ENCODE measurements around the gene NTHL1.

The NTHL1 gene

GRCh38 chr16:2008009-2008526 is 39.6 kb downstream of the NTHL1 start:
- DNase-seq (ENCODE audit: low spot score), result no peak

DNA sequence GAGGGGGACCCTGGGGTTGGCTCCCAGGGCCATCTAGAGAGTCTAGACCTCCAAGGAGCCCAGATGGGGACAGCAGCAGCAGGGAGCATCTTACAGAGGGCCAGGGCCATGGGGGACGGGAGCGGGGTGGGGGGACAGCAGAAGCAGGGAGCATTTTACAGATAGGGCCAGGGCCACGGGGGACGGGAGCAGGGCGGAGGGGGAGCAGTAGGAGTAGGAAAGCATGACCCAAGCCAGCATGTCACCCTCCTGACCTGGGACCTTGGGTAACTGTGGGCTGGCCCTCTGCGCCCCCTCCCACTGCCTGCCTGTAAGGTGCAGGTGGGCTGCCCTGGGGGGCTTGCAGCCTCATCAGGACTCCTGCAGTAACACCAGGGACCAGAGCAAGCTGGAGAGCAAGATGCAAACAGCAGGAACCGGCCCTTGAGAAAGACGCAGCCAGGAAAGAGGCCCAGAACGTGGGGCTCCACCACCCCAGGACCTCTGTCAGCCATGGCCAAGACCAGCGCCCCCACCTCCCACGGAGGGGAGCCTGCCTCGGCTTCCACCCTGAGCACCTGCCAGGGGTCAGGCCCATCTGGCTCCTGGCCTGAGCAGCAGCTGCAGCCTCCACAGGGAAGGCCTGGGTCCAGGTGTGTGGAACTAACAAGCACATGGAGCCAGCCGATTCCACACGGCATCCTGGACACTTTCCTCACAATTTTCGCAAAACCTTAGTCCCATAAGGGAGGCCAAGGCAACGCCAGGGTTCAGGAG is 40.4 kb downstream of the NTHL1 start:
- DNase-seq (ENCODE audit: low spot score), result no peak

GRCh38 chr16:2006317-2006716 is 41.3 kb downstream of the NTHL1 start:
- DNase-seq (ENCODE audit: low spot score), result no peak

- no peak for DNase-seq (ENCODE audit: low spot score)
Measured at GRCh38 chr16:2005646-2006045, 42.0 kb downstream of the NTHL1 start.

- no peak for DNase-seq (ENCODE audit: low spot score)
Measured at GRCh38 chr16:2004795-2005517, 42.7 kb downstream of the NTHL1 start.

DNA sequence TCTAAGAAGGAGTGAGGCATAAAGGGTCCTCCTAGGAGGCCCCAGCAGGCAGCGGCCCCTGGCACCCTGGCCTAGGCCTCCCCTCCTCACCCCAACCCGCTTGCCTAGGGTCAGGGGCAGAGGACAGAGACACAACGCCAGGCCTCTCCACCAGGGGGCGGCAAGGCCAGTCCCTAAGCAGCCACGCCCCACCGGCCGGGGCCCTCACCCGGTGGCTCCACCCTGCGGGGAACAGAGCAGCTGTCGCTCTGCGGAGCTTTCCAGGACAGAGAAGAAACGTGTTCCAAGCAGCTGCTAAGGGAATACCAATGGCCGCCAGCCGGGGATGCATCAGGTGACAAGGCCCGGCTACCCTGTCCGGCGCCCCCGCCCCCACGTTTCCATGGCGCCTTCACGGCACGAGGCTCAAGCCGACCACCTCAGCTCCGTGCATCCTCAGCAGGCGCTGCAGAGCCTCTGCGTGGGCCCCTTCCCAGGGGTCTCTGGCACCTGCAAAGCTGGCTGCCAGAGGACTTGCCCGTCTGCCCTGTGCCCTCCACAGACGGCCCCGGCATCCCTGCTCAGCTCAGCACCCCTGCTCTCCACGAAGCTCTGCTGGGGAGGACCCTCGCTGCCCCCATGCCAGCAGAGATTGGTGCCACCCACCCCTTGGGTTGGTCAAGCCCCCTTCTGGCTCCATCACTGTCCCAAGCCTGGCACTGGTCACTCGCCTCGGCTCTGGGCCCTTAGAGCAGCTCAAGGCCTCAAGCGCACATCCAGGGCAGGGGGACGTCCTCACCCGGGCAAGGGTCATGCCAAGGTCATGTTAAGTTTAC is 43.6 kb downstream of the NTHL1 start:
- DNase-seq (ENCODE audit: low spot score), result peak; percentile 90

DNA sequence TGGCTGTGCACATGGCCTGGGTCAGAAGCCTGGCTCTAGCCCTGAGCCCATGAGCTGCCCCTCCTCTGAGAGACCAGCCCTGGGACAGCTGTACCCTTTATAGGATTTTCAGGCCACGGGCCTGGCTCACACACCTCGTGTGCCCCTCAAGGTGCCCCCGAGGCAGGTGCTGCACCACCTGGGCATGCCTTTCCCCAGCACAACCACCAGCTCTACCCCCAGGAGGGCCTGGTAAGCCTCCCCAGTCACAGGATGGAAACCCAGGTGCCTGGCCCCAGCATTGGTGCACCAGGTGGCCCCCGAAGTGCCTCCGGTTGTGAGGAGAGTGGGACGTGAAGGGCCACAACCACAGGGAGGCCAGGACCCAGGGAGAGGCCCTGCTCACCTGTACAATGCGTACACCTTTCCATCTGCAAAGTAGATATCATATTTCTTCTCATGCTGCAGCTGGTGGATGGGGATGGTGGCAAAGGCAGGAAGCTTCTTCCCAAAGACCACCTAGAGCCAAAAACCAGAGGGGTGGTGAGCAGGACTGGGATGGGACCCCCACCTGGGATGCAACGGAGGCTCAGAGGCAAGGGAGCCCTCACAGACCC is 44.3 kb downstream of the NTHL1 start:
- no peak for DNase-seq (ENCODE audit: low spot score)

DNA sequence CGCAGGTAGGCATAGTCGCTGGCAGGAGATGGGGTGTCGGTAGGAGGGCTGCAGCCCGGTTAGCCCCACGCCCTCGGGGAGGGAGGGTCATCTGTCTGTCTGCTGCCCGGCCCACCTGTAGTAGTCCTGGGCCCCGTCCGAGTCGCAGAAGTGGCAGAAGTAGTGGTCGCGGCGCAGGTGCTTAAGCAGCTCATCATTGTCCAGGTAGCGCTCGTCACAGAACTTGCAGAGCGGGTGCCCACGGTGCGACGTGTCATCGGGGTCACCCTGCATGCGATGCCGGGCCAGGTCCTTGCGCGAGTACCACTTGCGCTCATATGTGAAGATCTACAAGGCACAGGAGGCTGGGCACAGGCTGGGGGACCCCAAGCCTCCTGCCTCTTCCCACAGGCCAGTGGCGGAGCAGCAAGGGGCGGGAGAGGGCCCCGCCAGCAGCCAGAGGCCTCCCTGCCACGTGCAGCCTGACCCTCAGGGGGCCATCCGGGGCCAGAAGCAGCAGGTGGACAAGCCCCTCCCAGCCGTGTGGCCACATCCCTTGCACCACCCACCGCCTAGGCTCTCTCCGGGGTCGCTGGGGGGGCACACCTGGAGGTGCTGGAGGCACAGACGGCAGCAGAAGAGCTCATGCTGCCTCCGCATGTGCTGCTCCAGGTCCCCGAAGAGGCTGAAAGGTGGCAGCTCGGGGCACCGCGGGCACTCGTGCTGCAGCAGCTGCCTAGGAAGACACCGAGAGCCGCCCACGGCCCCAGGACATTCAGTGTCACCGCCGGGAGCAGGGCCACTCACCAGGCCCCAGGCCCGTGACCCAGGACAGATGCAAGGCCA is 45.0 kb downstream of the NTHL1 start:
- no peak for DNase-seq (ENCODE audit: low spot score)

- DNase-seq (ENCODE audit: low spot score), result no peak
Measured at GRCh38 chr16:2001456-2002355, 45.9 kb downstream of the NTHL1 start.

- DNase-seq (ENCODE audit: low spot score), result no peak
Measured at GRCh38 chr16:2001035-2001434, 46.6 kb downstream of the NTHL1 start.

- no peak for DNase-seq (ENCODE audit: low spot score)
Measured at GRCh38 chr16:1999866-2000514, 47.6 kb downstream of the NTHL1 start.

GRCh38 chr16:1998852-1999801 is 48.5 kb downstream of the NTHL1 start:
- DNase-seq (ENCODE audit: low spot score), result no peak

- DNase-seq (ENCODE audit: low spot score), result no peak
Measured at GRCh38 chr16:1998360-1998835, 49.2 kb downstream of the NTHL1 start.

DNA sequence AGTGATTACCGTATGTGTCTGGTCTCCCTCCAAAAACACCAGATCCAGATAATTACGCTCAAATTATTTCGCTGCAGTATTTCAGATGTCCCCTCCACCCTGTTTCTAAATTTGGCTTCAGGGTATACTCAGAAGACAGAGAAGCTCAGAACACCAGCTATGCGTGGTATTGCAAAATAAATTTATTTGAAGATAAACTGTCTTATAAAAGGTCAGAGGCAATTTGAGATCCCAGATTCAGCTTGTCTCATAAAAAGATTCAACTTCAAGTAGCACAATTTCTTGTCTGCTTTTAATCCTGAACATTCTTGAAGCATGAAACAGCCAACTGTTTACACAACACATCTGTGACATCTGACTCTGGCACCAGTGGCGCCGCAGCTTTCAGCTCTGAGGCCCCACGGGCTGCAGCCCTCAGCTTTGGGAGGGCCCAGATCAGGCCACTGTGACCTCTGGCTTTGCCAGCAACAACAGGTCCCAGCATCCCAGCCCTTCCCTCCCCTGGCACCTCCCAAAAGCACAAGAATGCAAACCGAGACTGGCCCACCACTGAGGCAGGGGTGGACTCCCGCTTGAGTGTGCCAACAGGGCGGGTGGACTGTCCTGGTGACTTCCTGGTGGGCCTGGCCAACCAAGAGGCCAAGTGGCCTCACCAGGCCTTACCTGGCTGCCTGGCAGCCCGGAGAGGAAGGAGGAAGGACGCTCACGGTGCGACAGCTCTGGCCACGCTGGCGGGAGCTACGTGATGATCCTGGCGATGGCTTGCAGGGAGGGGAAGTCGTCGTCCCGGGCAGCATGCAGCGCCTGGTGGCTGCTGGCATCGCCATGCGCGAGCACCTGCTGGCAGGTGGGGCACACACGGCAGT is 49.9 kb downstream of the NTHL1 start:
- DNase-seq (ENCODE audit: low spot score), result no peak

GRCh38 chr16:1993731-1994131 is 53.9 kb downstream of the NTHL1 start:
- no peak for DNase-seq (ENCODE audit: low spot score)

- DNase-seq (ENCODE audit: low spot score), result no peak
Measured at GRCh38 chr16:1992704-1993317, 54.8 kb downstream of the NTHL1 start.
